Lower lobe of right lung (tissue), 2 donors: ENCODE data around the gene NTMT2. TPM values are rescaled to one million over a fixed set of nuclear protein-coding genes. Genes with fewer than 3 reads are reported as not detected.

Source experiments
- ATAC-seq, 2 donors: fragments of 200-7000 bp; cut with Tn5 transposase; one replicate each; pipeline ENCODE4 v1.9.1; 2020 to 2022; ENCODE audit warnings: mild to moderate bottlenecking in 2 of 2, moderate library complexity in 2 of 2
- DNase-seq: peaks from one replicate; pipeline ENCODE4 v3.0.0-alpha.2; 2020
- H3K27ac ChIP-seq: fragments of 200-600 bp; one replicate; pipeline ENCODE4 v1.8.0; 2022
- H3K27me3 ChIP-seq: fragments of 200-600 bp; one replicate; pipeline ENCODE4 v1.8.0; 2022; ENCODE audit warnings: low read depth
- H3K36me3 ChIP-seq: fragments of 200-600 bp; one replicate; pipeline ENCODE4 v1.8.0; 2022; ENCODE audit warnings: mild to moderate bottlenecking
- H3K4me1 ChIP-seq: fragments of 200-600 bp; one replicate; pipeline ENCODE4 v1.8.0; 2022
- H3K4me3 ChIP-seq: fragments of 200-600 bp; one replicate; pipeline ENCODE4 v1.8.0; 2022; ENCODE audit warnings: mild to moderate bottlenecking
- H3K9me3 ChIP-seq: fragments of 200-600 bp; one replicate; pipeline ENCODE4 v1.8.0; 2022
- intact Hi-C: fragments of 100-400 bp; cut with DNase I; formaldehyde crosslinking; loops from one replicate; pipeline ENCODE4 v1.11.0; 2022
- total RNA-seq: library from RNA; stranded (reverse); fragmentation: NEBNext Ultra II Directional; extraction: Animal tissue kit (Norgen Biotek cat#: 25700); gene quantifications from one replicate; pipeline ENCODE4 v1.2.1, GENCODE V29; 2021
- TF ChIP-seq, protein P1 (sequence below): fragments of 200-600 bp; IDR thresholded peaks from one replicate; pipeline ENCODE4 v1.8.0; 2022; ENCODE audit warnings: antibody characterized with exemption, mild to moderate bottlenecking
- donor health status: DM: no; HTN: yes; CAD: no; lungs with severe emphysema.

The NTMT2 gene
- total RNA-seq, 1 donor from 2014 or later, result not detected

GRCh38 chr1:170114906-170115305, 30.9 kb upstream of the NTMT2 start:
- no peak for ATAC-seq
- Histone ChIP-seq H3K4me3 (no peak overlapping the region), H3K27ac (no peak overlapping the region), H3K9me3 (no peaks in the 10 kb centered on the region), H3K4me1 (no peaks in the 10 kb centered on the region), H3K27me3 (no peaks in the 10 kb centered on the region), H3K36me3 (no peaks in the 10 kb centered on the region)
- DNase-seq, result no peak
- TF ChIP-seq, protein P1, sequence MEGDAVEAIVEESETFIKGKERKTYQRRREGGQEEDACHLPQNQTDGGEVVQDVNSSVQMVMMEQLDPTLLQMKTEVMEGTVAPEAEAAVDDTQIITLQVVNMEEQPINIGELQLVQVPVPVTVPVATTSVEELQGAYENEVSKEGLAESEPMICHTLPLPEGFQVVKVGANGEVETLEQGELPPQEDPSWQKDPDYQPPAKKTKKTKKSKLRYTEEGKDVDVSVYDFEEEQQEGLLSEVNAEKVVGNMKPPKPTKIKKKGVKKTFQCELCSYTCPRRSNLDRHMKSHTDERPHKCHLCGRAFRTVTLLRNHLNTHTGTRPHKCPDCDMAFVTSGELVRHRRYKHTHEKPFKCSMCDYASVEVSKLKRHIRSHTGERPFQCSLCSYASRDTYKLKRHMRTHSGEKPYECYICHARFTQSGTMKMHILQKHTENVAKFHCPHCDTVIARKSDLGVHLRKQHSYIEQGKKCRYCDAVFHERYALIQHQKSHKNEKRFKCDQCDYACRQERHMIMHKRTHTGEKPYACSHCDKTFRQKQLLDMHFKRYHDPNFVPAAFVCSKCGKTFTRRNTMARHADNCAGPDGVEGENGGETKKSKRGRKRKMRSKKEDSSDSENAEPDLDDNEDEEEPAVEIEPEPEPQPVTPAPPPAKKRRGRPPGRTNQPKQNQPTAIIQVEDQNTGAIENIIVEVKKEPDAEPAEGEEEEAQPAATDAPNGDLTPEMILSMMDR, result no peak
- intact Hi-C loops, result no loop called here

DNA sequence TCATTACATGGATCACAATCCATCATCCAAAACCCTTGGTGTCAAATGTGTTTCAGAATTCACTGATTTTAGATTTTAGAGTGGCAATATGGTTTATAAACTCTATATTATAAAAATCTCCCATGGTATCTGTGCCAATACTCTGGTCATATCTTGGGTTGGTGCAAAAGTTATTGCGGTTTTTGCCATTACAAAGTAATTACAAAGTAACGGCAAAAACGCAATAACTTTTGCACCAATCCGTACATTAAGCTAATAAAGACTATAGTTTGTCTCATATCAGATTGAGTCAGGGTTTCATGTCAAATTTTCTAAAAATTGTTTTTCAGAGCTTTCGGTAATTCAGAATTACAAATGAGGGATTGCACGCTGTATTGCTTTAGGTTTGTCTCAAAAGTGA, 23.4 kb upstream of the NTMT2 start:
- Histone ChIP-seq H3K4me1 (no peaks in the 10 kb centered on the region), H3K4me3 (no peak overlapping the region), H3K27me3 (no peaks in the 10 kb centered on the region), H3K27ac (no peak overlapping the region), H3K36me3 (no peaks in the 10 kb centered on the region), H3K9me3 (no peaks in the 10 kb centered on the region)
- TF ChIP-seq, protein P1, result no peak
- intact Hi-C loops, result no loop called here
- no peak for ATAC-seq
- DNase-seq, result no peak

- ATAC-seq (no peak), DNase-seq (no peak)
- Histone ChIP-seq H3K4me1 (no peaks in the 10 kb centered on the region), H3K36me3 (no peaks in the 10 kb centered on the region), H3K9me3 (no peaks in the 10 kb centered on the region), H3K27ac (no peak overlapping the region), H3K27me3 (no peaks in the 10 kb centered on the region), H3K4me3 (no peak overlapping the region)
- TF ChIP-seq, protein P1, result no peak
- intact Hi-C loops, result no loop called here
Observed at GRCh38 chr1:170125269-170125668, 20.5 kb upstream of the NTMT2 start.

DNA sequence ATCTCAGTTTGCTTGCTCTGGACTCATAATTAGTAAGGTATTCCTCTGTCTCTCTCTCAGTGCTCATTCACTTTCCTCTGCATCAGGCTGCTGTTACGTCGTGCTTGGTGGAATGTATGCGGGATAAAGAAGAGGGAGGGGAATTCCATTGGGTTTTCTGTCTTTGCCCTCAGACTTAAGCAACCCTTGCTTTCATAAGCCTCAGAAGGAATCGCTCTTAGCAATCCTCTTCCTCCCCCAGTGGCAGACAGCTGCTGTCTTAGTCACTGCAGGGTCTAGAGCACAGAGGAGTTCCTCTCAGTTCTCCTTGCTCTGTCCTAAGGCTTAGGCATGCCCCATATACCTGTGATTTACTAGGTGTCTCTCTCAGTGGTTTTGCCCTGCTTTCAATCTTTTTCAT, 19.1 kb upstream of the NTMT2 start:
- ATAC-seq (peak in 1 of 2 donors; percentile 28), DNase-seq (no peak)
- Histone ChIP-seq H3K4me1 (no peaks in the 10 kb centered on the region), H3K9me3 (no peaks in the 10 kb centered on the region), H3K27me3 (no peaks in the 10 kb centered on the region), H3K27ac (no peak overlapping the region), H3K4me3 (no peak overlapping the region), H3K36me3 (no peaks in the 10 kb centered on the region)
- intact Hi-C loops, result no loop called here
- TF ChIP-seq, protein P1, result no peak

DNA sequence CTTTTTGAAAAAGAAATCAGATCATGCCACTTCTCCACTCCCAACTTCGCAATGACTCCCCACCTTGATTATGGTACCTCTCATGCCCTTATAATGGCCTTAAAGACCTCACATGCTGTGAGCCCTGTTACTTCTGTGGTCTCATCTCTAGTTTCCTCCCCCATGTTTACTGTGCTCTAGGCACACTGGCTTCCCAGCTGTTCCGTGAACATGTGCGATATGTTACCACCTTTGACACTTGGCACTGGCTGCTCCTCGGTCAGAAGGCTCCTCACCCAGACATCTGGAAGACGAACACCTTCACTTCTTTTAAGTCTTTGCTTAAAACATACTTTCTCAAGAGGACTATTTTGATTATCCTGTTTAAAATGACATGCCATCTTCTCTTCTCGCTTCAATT, 14.3 kb upstream of the NTMT2 start:
- intact Hi-C loops, result no loop called here
- TF ChIP-seq, protein P1, result no peak
- Histone ChIP-seq H3K4me1 (no peaks in the 10 kb centered on the region), H3K27me3 (no peaks in the 10 kb centered on the region), H3K27ac (no peak overlapping the region), H3K36me3 (no peaks in the 10 kb centered on the region), H3K4me3 (no peak overlapping the region), H3K9me3 (no peaks in the 10 kb centered on the region)
- no peak for ATAC-seq
- no peak for DNase-seq

DNA sequence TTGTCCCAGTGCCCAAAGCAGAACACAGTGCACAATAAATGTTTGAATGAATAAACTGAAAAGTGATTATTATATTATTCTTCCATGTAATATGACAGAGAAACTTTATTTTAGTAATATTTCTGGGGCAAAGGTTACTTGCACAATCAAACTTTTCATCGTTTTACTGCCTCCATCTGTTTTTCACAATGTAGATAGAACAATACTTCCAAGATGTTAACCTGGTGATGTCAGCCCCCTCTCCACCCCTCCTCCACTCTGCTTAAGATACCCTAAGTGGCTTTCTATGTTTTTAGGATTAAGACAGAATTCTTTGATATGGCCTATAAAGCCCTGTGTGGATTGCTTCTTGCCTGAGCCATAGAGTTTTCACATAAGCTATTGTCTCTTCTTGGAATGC, 13.8 kb upstream of the NTMT2 start:
- intact Hi-C loops, result no loop called here
- Histone ChIP-seq H3K4me1 (no peaks in the 10 kb centered on the region), H3K27me3 (no peaks in the 10 kb centered on the region), H3K9me3 (no peaks in the 10 kb centered on the region), H3K4me3 (no peak overlapping the region), H3K27ac (no peak overlapping the region), H3K36me3 (no peaks in the 10 kb centered on the region)
- DNase-seq (no peak), ATAC-seq (no peak)
- TF ChIP-seq, protein P1, result no peak
